HG02798 (cell line): ENCODE data around the gene ZNF891.

Experiments used
- ATAC-seq: cut with Tn5 transposase; IDR thresholded peaks from one replicate; pipeline ENCODE4 v1.9.1; 2021; ENCODE audit warnings: mild to moderate bottlenecking; ENCODE audit not compliant: unreplicated experiment, poor library complexity

ZNF891 gene

GRCh38 chr12:133073836-133074235 lies 56.2 kb downstream of the ZNF891 start:
- no peak for ATAC-seq

- no peak for ATAC-seq
Observed at GRCh38 chr12:133063556-133063955, 66.5 kb downstream of the ZNF891 start.

- ATAC-seq, result no peak
Observed at GRCh38 chr12:133061954-133062353, 68.1 kb downstream of the ZNF891 start.

- no peak for ATAC-seq
Observed at GRCh38 chr12:133058203-133059113, 71.6 kb downstream of the ZNF891 start.

- ATAC-seq, result no peak
Observed at GRCh38 chr12:133057446-133057845, 72.6 kb downstream of the ZNF891 start.
